HL-60 (cell line): ENCODE measurements around the gene DEXI.

ENCODE experiments used
- POLR2AphosphoS5 ChIP-seq: IDR thresholded peaks from 2 replicates; pipeline ENCODE4 v1.6.1; 2012; ENCODE audit warnings: low read depth
- TF ChIP-seq, protein P1 (sequence below): IDR thresholded peaks from one replicate; pipeline ENCODE4 v1.5.1; 2011; ENCODE audit warnings: low read length, control low read depth, inconsistent platforms; ENCODE audit not compliant: insufficient read depth

DNA sequence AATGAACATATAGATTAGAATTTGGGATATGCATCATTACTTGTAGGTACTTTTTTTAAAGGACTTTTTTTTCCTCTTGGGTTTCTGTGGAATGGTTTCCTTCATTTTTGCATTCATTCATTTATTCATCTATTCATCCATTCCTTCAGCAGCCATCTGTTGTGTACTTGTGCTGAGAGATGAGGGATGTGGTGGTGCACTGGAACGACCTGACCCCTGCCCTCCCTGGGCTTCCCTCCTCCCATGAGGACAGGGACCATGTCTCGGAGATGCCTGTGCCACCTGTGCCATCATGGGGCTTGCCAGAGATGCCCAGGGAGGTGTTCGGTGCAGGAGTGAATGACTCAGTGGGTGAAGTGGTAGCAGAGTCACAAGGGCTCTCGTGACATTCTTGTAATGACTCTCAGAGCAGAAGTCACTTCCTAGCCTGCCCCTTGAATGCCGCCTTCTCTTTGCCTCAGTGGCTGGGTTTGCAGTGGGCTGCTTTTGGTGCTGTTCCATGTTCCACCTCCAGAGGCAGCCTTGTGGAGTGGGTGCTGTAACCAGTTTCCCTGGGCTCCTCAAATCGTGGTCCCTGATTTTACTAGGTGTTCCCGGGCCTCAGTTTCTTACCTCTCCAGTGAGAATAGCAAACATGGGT lies 46.0 kb upstream of the DEXI start:
- TF ChIP-seq, protein P1, sequence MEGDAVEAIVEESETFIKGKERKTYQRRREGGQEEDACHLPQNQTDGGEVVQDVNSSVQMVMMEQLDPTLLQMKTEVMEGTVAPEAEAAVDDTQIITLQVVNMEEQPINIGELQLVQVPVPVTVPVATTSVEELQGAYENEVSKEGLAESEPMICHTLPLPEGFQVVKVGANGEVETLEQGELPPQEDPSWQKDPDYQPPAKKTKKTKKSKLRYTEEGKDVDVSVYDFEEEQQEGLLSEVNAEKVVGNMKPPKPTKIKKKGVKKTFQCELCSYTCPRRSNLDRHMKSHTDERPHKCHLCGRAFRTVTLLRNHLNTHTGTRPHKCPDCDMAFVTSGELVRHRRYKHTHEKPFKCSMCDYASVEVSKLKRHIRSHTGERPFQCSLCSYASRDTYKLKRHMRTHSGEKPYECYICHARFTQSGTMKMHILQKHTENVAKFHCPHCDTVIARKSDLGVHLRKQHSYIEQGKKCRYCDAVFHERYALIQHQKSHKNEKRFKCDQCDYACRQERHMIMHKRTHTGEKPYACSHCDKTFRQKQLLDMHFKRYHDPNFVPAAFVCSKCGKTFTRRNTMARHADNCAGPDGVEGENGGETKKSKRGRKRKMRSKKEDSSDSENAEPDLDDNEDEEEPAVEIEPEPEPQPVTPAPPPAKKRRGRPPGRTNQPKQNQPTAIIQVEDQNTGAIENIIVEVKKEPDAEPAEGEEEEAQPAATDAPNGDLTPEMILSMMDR: peak; percentile 7
- TF ChIP-seq POLR2AphosphoS5: no peak
